Hair follicular keratinocyte (primary cell): ENCODE results near the gene ZBTB4. TPM values are rescaled to one million over a fixed set of nuclear protein-coding genes. Genes with fewer than 3 reads are reported as not detected.

Source experiments
- total RNA-seq: library from RNA; depleted of rRNA; stranded (reverse); fragments of >200 nt; gene quantifications from 2 replicates; pipeline ENCODE4 v1.2.3, GENCODE V29; 2015

ZBTB4 gene
- 25.9 and 36.8 TPM in 2 replicates for total RNA-seq

DNA sequence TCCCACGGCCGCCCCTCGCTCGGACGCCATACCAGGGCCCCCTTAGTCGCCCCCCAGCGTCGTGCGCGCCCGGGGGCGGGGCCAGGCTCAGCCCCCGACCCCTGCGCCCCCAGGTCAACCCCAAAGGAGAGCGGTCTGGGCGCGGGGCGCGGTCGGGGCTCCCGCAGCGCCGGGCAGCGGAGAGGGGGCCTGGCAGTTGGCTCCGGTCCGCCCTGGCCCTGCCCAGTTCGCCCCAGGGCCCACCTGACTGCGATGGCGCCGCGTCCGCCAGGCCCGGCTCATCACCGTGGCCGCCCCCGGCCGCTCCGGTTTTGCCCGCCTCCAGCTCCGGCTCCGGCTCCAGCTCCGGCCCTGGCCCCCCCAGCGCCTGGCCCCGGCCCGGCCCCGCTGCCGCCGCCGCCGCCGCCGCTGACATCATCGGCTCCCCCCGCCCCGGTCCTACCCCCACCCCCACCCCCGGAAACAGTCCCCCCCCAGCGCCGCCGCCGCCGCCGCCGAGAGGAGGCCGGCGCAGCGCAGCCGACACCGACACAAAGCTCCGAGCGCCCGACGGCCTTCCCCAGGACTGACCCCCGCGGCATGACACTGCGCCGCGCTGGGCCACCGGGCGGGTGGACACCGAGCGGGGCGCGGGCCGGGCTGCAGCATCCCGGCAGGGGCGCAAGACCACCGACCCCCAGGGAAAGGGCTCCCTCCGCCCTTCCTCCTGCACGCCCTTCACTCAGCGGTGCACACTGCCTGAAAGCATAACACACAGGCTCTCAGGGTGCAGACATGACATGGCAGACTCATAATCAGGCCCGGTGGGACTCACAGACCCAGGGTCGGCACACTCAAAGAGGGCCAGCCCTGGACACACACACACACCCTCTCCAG, at the start of gene ZBTB4:
Gene ZBTB4 (minus strand): TSS at position 419 of the 876 bp plus-strand sequence. CDS start 12,830 bp downstream, outside the sequence.

DNA sequence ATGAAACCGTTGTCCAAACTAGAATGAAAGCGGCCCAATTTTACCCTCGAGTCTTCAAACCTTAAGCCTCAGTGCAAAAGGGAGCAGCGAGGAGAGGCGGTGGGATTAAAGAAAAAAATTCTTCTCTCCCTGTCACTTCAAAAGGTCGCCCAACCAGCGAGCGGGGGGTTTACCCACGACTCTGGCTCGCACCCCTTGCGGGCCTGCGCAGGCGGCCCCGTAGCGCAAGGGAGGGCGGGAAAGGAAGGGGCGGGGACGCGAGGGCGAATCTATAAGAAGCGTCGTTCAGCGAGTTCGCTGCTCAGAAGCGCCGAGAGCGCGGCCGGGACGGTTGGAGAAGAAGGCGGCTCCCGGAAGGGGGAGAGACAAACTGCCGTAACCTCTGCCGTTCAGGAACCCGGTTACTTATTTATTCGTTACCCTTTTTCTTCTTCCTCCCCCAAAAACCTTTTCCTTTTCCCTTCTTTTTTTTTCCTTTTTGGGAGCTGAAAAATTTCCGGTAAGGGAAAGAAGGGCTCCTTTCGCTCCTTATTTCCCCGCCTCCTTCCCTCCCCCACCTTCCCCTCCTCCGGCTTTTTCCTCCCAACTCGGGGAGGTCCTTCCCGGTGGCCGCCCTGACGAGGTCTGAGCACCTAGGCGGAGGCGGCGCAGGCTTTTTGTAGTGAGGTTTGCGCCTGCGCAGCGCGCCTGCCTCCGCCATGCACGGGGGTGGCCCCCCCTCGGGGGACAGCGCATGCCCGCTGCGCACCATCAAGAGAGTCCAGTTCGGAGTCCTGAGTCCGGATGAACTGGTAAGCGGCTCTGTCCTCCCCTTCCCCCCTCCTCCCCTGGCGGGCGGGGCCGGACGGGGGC, 4.9 kb upstream of the ZBTB4 start, which contains the start of gene POLR2A:
Gene POLR2A (plus strand): TSS at position 300 of the 852 bp plus-strand sequence.

GRCh38 chr17:7481275-7481674, 1.8 kb upstream of the ZBTB4 start, which contains the start of gene SLC35G6:
TSS of gene SLC35G6 (plus strand) at chr17:7481446. CDS start at chr17:7481517, 71 bp downstream.

DNA sequence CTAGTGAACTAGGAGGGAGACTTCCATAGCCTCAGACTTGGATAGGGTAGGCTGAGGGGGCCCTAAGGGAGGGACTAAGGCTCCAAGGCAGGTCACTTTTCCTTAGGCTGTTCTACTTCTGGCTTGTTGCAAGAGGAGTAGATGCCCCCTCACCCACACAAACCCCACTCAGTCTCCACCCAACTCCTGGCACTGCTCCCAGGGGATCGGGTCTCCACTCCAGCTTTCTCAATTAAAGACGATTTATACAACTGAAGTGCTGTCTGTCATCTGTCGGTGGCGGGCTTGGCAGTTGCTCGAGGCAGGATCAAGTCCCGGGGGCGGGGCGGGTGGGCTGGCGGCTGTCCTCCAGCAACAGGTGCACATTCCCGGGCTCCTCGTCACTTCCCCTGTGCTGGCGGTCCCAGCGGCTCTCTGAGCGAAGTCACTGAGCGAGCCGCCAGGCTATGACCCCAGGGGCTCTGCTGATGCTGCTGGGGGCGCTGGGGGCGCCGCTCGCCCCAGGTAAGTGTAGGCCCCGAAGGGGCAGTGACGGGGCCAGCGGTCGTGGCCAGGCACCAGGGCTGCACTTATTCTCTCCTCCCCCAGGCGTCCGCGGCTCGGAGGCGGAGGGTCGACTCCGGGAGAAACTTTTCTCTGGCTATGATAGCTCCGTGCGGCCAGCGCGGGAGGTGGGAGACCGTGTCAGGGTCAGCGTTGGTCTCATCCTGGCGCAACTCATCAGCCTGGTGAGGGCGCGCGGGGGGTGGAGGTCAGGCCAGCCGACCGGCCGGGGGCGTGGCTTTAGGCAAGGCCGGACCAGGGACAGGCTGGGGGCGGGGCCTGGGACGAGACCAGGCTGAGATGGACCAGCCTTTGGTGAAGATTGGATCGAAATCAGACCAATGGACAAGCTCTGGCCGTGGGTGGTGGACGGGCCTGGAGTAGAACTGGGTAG, 34.5 kb downstream of the ZBTB4 start, which contains the start of gene CHRNB1:
Gene CHRNB1 (plus strand): TSS at position 380 of the 937 bp plus-strand sequence. CDS start 67 bp downstream, at position 447.

GRCh38 chr17:7439462-7440112, 39.8 kb downstream of the ZBTB4 start, which contains the start of gene FGF11:
TSS of gene FGF11 (plus strand) at chr17:7439512. CDS start at chr17:7439621, 109 bp downstream.

GRCh38 chr17:7428557-7428956, 50.9 kb downstream of the ZBTB4 start, which contains the start of gene SPEM3:
TSS of gene SPEM3 (plus strand) at chr17:7428857. CDS start at chr17:7428903, 46 bp downstream.

GRCh38 chr17:7425316-7425715, 54.1 kb downstream of the ZBTB4 start, which contains the start of gene SPEM2:
TSS of gene SPEM2 (plus strand) at chr17:7425616. CDS start at chr17:7425689, 73 bp downstream.

DNA sequence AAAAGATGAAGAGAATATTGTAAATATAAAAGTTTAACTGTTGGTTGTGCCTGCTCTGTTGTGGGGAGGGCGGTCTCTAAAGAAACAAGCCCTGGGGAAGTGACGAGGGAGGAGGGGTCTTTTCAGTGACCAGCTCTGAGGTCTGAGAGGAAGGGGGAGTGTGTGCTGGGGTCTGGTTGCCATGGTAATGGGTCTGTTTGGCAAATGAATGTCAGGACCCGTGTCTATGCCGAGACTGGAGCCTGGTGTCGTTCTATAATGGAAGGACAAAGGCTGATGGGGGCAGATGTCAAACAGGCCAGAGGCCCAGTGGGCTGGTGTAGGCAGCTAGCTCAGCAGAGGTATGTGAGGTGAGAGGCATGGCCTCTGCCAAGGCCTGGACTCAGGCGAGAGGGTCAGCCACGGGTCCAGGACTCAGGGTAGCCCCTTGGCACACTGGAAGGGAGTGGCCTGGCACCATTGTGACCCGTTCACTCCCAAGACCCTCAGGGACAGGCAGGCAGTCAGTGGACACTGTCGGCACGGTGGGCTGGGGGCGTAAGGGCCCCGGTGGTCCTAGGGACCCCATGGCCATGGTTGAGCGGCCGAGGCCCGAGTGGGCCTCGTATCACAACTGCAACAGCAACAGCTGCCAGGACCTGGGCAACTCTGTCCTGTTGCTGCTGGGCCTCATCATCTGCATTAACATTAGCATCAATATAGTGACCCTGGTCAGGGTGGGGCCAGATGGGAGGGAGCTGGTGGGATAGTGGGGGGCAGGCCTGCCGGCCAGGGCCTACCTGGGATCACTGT, 59.4 kb downstream of the ZBTB4 start, which contains the start of gene SPEM1:
Gene SPEM1 (plus strand): TSS at position 506 of the 792 bp plus-strand sequence. CDS start 61 bp downstream, at position 567.

Other genes with a start within 250 kb of the ZBTB4 start
- gene DVL2, start 245.1 kb downstream of the ZBTB4 start, total RNA-seq: 32.6 and 39.5 TPM in 2 replicates
- gene PHF23, start 240.2 kb downstream of the ZBTB4 start, total RNA-seq: 26.9 and 32.2 TPM in 2 replicates
- 171 and 262 TPM in 2 replicates for gene GABARAP, start 237.2 kb downstream of the ZBTB4 start, total RNA-seq
- 39.4 and 49.4 TPM in 2 replicates for gene CTDNEP1, start 227.9 kb downstream of the ZBTB4 start, total RNA-seq
- 23.3 and 36.8 TPM in 2 replicates for gene ELP5, start 227.4 kb downstream of the ZBTB4 start, total RNA-seq
- gene CLDN7, start 217.2 kb downstream of the ZBTB4 start, total RNA-seq: 7.9 and 26.0 TPM in 2 replicates
- 0.08 and 1.4 TPM in 2 replicates for gene SLC2A4, start 197.9 kb downstream of the ZBTB4 start, total RNA-seq
- 0.47 and 0.72 TPM in 2 replicates for gene YBX2, start 185.0 kb downstream of the ZBTB4 start, total RNA-seq
- gene EIF5A, start 172.0 kb downstream of the ZBTB4 start, total RNA-seq: 557 and 909 TPM in 2 replicates
- 42.7 and 70.0 TPM in 2 replicates for gene GPS2, start 164.3 kb downstream of the ZBTB4 start, total RNA-seq
- 6.2 and 10.9 TPM in 2 replicates for gene NEURL4, start 150.3 kb downstream of the ZBTB4 start, total RNA-seq
- 3.3 and 5.6 TPM in 2 replicates for gene ACAP1, start 143.1 kb downstream of the ZBTB4 start, total RNA-seq
- gene KCTD11, start 127.5 kb downstream of the ZBTB4 start, total RNA-seq: 6.0 and 13.0 TPM in 2 replicates
- gene TMEM95, start 124.5 kb downstream of the ZBTB4 start, total RNA-seq: not detected in 2 replicates
- gene TNK1, start 98.5 kb downstream of the ZBTB4 start, total RNA-seq: 3.8 and 7.7 TPM in 2 replicates
- gene PLSCR3, start 85.1 kb downstream of the ZBTB4 start, total RNA-seq: 68.4 and 99.4 TPM in 2 replicates
- 138 and 193 TPM in 2 replicates for gene TMEM256, start 75.5 kb downstream of the ZBTB4 start, total RNA-seq
- 2.4 and 6.1 TPM in 2 replicates for gene NLGN2, start 71.8 kb downstream of the ZBTB4 start, total RNA-seq
- not detected in 2 replicates for gene SPEM1, start 59.3 kb downstream of the ZBTB4 start, total RNA-seq
- not detected in 2 replicates for gene SPEM2, start 54.0 kb downstream of the ZBTB4 start, total RNA-seq
- not detected in 2 replicates for gene SPEM3, start 50.8 kb downstream of the ZBTB4 start, total RNA-seq
- gene TMEM102, start 44.2 kb downstream of the ZBTB4 start, total RNA-seq: 25.2 and 30.4 TPM in 2 replicates
- 7.5 and 17.3 TPM in 2 replicates for gene FGF11, start 40.1 kb downstream of the ZBTB4 start, total RNA-seq
- gene CHRNB1, start 34.6 kb downstream of the ZBTB4 start, total RNA-seq: 9.8 and 14.8 TPM in 2 replicates
- gene SLC35G6, start 1.8 kb upstream of the ZBTB4 start, total RNA-seq: not detected in 2 replicates
- gene POLR2A, start 4.7 kb upstream of the ZBTB4 start, total RNA-seq: 31.9 and 33.7 TPM in 2 replicates
- 8.8 and 10.3 TPM in 2 replicates for gene TNFSF12, start 69.4 kb upstream of the ZBTB4 start, total RNA-seq
- 0.80 and 5.9 TPM in 2 replicates for gene TNFSF13, start 79.1 kb upstream of the ZBTB4 start, total RNA-seq
- 56.2 and 86.9 TPM in 2 replicates for gene SENP3, start 82.3 kb upstream of the ZBTB4 start, total RNA-seq
- gene CD68, start 100.0 kb upstream of the ZBTB4 start, total RNA-seq: 23.4 and 57.7 TPM in 2 replicates
- 138 and 153 TPM in 2 replicates for gene MPDU1, start 104.2 kb upstream of the ZBTB4 start, total RNA-seq
- 141 and 207 TPM in 2 replicates for gene SOX15, start 110.5 kb upstream of the ZBTB4 start, total RNA-seq
- gene FXR2, start 135.3 kb upstream of the ZBTB4 start, total RNA-seq: 39.6 and 41.3 TPM in 2 replicates
- gene SAT2, start 148.2 kb upstream of the ZBTB4 start, total RNA-seq: 25.8 and 43.2 TPM in 2 replicates
- gene SHBG, start 150.5 kb upstream of the ZBTB4 start, total RNA-seq: not detected in 2 replicates
- gene ATP1B2, start 171.3 kb upstream of the ZBTB4 start, total RNA-seq: not detected in 2 replicates
- gene TP53, start 207.9 kb upstream of the ZBTB4 start, total RNA-seq: 42.5 and 54.0 TPM in 2 replicates
- 7.9 and 17.5 TPM in 2 replicates for gene WRAP53, start 208.8 kb upstream of the ZBTB4 start, total RNA-seq
- gene EFNB3, start 225.6 kb upstream of the ZBTB4 start, total RNA-seq: 0.65 and 3.2 TPM in 2 replicates
- 0.23 and 0.55 TPM in 2 replicates for gene DNAH2, start 238.1 kb upstream of the ZBTB4 start, total RNA-seq